ENCODE data around the gene EPOP.
"Not testable (repeated sequence)": the region's sequence is repeated elsewhere in the genome, so short reads cannot be mapped to it uniquely, and the experiment has no call there.

Gene EPOP

DNA sequence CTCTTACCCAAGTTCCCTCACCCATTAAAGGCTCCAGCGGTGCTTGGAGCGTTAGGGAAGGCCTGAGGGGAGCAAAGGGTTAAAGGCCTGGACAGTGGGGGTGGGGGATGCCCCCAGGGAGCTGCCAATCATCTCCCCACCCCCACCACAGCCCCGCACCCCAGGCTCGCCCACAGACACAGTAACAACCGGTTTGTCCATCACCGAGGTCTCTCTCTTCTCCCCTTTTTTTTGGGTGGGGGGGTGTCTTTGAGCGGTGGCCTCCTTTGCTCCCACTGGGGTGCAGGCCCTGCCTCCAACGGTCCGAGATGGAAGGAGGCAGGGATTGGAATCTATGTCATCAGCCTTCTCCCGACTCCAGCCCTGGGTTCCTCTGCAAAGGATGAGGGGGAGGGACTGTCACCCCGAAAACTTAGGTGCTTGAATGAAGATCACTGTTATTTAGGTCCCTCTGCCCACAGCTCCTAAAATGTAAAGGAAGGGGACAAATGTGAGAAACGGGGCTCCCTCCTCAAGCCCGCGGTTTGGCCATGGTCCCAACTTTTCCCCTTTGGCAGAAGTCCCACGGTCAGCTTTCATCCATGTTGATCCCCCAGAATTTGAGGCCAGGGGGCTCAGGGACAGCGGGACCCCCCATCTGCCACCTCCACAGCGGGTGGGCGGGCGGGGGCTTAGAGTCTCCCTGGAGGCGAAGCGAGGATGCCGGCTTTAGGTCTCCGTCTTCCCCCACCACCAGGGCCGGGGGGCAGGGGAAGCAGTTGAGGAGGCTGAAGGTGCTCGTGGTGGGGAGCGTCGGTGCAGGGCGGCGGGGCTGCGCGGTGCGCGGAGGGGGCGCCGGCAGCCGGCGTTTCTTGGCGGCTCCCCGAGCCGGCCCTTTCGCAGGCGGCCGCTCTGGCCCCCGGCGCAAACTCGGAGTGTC, 1.7 kb downstream of the EPOP start:
- no peak for DNase-seq

DNA sequence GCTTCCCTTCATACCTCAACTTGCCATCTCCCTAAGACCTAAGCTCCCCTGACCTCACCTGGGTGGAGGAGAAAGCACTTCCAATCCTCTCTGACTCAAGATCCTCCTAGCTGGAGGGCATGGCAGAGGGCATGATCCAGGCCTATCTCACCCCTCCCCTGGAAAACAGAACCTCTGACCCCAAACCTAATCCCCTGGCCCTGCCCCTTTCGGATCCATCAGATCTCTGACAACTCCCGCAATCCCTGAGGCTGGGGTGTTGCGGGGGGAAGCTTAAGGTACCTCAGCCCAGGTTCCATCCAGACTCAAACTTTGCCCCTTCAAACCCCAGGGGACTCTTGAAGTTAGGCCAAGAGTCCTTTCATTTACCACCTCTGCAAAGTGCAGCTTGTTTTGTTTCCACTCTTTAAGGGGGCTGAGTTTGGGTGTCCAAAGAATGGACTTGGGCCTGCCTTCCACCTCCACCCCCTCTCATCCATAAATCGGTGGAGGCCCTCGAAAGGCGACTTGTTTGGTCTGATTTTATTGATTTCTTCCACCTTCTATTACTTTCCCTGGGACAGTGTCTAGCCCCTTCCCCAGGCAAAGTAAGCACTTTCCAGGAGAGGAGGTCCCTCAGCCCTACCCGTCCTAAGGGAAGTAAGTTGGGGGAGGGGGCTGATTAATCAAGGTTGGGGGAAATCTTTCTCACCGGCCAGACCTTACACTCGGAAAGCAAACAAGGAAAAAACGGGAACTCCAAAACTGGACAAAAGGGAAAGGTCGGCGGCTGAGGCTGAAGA, 2.6 kb downstream of the EPOP start:
- no peak for DNase-seq

DNA sequence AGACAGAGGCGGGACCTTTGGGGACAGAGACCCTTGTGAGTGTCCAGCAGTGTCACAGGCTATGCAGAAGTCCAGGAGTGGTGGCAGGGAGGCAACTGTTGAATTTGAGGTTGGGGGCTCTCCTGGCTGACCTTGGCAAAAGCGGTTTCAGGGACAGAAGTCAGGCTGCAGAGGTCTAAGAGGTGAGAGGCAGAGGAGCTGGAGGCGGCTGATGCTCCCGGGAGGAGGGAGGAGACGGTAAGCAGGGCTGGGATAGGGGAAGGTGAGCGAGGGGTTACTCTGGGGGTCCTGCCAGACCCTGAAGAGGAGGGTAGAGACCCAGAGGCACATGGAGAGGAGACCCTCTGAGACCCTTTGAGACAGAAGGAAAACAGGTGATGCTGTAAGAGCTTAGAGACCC, 5.2 kb downstream of the EPOP start:
- no peak for DNase-seq

DNA sequence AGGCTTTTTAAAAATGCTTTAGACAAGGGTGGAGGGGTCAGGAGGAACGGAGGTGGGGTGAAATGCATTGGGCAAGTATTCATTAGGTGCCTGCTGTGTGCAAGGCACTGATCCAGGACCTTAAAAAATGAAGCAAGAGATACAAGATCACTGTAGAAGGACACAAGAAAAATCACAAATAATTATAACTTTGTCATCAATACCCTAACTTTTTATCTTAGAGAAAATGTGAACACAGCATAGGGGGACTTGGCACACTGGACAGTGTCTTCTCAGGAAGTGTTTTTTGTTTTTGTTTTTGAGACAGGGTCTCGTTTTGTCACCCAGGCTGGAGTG, 7.0 kb downstream of the EPOP start:
- DNase-seq = no peak

DNA sequence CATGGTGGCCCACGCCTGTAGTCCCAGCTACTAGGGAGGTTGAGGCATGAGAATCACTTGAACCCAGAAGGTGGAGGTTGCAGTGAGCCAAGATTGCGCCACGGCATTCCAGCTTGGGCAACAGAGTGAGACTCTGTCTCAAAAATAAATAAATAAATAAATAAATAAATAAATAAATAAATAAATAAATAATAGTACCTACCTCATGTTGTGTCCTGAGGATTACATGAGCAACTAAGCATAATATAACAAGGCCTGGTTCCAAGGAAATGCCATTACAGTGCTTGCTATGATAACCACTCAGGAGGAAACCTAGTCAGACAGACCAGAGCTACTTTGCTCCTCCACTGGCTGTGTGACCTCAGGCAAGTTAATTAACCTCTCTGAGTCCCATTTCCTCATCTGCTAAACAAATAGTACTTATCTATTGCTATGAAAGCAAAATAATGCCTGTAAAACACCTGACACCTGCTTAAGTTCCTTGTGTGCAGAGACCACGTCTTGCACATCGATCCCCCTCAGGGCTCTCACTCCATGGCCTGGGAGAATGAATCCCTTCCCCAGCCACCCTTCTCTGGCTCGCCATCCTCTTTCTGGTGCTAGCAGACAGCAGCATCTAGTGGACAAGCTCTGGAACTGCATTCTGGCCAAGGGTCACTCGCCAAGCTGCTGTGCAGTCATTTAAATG, 7.5 kb downstream of the EPOP start:
- DNase-seq = peak; percentile 60

DNA sequence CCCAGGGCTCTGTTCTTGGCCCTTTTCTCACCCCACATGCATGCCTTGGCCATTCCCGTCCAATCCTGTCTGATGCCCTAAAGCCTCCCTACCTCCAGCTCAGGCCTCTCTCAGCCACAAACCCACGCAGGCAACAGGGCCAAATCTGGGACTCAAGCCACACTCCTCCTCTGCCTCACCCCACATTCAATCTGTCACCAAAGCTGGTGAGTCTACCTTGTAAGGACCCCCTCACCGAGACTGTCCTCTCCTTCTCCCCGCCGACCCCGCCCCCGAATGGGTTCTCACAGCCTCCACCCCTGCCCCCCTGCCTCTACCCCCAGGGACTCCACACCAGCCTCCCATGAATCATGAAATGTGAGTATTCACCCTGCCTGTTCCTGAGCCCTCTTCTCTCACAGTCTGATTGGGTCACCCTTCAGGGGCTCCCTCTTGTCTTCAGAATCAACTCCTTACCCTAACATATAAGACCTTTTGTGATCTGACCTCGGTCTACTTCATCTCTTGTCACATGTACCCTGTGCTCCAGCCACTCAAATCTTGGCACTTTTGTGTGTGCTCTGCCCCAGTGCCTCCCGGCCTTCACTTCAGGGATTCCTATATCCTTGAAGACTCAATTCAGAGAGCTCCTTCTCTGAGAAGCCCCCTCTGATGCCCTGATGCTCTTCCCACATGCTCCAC, 10.7 kb downstream of the EPOP start:
- DNase-seq = no peak

DNA sequence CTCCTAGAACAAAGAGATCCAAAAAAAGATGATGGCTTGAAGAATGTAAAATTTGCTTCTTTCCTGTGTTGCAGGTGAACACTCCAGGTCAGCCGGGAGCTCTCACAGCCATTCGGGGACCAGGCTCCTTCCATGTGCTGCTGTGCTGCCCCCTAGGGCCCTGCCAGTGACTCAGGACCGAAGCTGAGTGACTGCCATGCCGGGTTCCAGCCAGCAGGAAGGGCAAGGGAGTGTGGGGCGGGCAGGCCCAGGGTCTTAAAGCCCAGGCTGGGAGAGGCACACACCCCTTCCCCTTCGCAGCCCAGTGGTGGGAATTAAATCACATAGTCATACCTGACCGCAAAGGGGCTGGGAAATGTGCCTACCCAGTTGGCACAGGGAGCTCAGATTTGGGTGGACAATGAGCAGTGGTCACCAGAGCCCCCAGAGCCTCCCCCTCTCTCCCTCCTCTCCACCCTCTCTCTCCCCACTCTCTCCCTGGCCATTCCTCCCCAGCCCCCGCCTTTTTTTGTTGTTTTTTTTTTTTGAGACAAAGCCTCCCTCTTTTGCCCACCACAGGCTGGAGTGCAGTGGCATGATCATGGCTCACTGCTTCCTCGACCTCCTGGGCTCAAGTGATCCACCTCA, 11.5 kb downstream of the EPOP start:
- DNase-seq = peak; percentile 47

DNA sequence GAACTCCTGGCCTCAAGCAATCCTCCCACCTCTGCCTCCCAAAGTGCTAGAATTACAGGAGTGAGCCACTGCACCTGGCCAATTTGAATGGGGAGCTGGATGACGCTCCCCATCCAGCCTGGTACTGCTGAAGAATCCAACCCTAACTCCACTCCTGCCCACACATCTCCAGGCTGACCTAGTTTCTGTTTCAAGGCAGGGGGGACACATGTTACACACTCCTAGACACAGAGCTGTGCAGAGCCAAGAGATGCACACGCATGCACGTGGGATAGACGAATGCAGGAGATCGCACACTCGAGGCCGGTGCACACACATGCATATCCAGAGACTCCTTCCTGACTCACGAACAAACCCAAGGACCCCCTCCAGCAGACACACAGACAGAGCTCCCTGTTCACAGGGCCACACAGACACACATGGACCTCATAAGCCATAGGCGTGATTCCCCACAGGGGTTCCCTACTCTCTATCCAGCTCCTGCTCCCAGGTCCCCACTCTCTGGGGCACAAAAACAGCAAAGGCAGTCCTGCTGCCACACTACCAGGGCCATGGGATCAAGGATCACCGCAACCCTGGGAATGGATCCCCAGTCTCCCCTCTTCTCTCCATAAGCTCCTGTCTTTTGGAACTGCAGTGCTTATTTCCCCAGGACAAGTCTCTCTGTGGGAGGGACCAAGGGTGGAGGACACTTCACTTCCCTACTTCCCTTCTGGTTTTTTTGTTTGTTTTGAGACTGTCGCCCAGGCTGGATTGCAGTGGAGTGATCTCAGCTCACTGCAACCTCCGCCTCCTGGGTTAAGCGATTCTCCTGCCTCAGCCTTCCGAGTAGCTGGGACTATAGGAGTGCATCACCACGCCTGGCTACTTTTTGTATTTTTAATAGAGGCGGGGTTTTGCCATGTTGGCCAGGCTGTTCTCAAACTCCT, 14.4 kb downstream of the EPOP start:
- DNase-seq = no peak

DNA sequence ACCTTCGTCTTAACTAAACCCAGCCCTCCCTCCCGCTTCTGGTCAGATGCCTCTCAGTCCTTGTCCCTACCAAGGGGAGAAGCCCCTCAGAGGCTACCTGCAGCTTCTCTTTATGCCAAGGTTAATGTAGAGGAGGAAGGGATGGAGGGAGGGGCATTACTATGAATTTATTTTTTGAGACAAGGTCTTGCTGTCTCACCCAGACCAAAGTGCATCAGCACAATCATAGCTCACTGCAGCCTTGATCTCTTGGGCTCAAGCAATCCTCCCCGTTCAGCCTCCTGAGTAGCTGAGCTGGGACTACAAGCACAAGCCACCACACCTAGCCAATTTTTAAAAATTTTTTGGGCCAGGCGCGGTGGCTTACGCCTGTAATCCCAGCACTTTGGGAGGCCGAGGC, 15.3 kb downstream of the EPOP start:
- no peak for DNase-seq

DNA sequence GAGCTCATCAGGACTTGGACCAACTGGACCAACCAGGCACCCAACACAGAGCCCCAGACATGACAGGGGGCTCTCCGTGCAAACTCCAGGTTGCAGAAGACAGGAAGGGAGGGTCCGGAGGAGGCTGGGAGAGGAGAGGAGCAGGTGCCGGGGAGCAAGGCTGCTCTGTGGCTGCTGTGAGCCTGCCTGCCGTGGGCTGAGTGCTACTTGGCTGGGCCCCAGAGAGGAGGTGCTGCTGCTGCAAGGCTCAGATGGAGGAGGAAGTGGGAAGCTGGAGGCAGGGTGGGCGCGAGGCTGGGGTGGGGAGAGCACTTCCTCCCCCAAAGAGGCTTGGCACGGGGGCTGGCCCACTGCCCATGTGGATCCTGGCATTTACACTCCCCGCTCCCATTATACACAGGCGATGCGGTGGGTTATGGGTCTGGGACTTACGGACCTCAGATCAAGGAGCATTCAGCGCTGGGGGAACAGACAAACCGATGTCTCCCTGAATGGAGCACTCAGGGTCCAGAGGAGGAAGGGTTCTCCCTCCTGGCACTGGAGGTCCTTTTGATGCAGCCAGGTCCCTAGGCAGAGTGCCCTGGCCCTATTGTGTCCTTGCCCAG, 15.9 kb downstream of the EPOP start:
- no peak for DNase-seq

DNA sequence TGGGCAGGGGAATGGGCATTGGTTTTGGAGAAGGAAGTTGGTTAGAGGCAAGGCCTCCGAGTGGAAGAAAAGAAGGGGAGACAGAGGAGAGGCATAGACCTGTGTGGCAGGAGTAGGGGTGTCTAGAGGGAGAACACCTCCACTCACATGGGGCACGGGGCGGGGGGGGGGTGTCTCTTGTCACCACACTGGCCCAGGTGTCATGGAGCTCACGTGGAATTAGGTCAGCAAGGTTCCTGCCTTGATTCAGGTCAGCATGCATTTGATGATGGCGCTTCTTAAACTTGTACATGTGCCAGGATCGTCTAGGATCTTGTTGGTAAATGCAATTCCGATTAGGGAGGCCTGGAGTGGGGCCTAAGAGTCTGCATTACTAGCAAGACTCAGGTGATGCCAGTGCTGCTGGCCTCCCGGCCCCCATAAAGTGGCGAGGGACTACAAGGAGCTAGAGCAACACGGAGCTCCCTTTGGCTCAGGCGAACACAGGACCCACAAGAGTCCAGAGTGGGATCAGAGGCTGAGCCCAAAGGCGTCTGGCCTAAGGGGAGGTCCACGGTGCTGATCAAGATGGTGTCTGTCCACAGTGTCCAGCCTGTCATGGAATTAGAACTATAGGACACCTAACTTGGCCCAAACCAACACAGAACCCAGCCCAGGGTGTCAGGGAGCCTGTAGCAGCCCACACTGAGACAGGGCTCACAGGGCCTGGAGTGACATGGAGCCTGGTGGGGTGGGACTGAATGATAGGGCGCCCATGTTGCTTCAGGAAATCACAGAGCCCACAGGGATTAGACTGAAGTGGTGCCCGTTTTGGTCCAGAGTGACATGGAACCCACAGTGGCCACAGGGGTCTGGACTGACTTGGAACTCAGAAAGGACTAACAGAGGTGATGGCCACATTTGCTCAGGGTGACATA, 16.7 kb downstream of the EPOP start:
- no peak for DNase-seq

DNA sequence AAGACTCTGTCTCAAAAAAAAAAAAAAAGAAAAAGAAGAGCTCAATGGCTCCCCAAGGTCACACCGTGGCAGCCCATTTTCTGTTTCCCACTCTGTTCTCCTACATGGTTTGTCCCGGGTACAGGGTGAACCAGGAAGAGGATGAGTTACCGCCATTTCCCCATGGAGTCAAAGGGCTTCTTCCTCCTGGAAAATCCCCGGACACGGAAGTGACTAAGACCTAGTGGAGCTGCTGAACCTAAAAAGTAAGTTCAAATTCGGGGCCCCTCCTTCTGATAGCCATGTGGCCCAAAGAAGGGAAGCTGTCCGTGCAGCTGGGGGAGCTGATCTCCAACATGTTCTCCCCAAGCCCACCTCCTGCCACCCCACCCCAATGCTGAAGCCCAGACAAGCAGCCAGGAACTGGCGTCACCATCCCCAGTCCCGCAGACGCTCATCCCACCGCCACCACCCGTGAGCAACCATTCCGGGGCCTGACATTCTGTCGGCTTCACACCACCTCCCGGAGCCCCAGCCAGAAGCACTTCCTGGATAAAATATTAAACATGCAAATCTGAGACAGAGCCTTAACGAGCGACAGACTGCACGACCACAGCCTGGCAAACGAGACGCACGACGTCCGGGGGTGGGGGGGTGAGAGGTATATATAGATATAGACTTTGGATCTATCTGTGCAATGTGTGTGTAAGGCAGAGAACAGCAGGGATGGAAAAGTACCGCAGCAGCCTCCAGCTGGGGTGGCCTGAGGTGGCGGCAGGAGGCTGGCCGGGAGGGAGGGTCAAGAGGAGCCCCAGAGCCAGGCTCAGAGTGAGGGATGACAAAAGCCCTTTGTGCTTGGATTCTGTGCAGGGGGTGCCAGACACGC, 17.6 kb downstream of the EPOP start:
- no peak for DNase-seq

DNA sequence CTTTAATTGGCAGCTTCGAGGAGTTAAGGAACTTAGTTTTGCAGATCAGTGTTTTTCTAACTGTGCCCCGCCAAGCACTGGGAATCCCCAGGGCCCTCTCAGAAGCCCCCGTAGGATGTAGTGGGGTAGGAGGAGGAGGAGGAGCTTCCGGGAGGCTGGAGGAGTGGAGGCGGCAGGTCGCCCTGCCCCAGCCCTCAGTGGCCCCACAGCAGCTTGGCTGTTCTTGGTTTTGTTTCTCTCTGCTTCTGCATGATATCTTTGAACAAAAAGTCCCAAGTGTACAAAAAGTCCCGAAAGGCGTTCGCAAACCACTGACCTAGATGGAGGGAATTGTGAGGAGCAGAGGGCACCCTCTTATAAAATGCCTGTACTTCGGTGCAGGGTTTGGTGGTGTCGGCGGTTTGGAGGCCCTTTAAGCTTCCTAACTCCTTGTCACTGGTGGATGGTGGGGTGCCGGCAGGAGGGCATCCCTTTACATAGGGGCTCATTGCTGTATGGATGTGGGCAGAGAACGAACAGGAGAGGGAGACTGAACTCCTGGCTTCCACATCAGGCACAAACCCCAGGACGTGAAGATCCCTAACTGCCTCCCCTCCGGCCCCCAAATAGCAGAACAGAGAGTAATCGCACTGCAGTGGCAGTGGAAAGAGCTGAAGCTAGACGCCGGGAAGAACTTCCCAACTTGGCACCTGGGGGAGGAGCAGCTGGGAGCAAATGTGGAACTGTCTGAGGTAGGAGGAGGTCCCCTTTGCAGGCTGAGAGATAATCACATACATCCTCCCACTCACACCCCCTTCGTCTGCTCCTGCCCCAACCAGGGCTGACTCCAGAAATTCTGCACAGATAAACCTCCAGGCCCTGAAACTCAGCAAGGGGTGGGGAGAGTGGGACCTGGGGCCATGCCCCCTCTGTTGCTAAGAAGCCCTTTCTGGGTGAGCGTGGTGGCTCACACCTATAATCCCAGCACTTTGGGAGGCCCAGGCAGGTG, 20.1 kb downstream of the EPOP start:
- no peak for DNase-seq

DNA sequence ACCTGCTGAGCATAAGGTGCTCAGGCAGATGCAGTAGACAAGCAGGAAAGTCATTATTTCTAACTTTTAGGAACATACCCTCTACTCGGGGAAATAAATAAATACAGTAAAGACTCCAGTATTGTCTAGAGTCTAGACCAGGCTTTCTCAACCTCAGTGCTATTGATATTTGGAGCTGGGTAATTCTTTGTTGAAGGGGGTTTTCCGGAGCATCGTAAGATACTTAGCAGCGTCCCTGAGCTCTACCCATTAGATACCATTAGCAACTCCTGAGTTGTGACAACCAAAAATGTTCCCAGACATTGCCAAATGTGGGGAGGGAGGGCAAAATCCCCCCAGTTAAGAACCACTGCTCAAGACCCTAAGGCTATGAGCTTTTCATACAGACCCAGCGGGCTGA, 21.1 kb downstream of the EPOP start:
- DNase-seq = no peak

DNA sequence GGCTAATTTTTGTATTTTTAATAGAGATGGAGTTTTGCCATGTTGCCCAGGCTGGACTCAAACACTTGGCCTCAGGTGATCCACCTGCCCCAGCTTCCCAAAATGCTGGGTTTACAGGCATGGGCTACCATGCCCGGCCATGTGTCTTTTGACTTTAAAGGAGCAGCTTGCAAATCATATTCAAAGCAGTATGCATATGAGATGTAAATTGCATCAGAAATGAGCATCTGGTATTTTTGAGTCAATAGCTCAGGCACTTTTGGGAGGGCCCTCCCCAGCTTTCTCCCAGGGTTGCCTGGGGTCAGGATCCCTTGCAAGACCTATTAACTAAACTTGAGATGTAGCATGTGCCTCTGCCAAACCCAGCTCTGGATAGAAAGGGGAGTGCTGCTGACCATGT, 21.5 kb downstream of the EPOP start:
- DNase-seq = no peak

DNA sequence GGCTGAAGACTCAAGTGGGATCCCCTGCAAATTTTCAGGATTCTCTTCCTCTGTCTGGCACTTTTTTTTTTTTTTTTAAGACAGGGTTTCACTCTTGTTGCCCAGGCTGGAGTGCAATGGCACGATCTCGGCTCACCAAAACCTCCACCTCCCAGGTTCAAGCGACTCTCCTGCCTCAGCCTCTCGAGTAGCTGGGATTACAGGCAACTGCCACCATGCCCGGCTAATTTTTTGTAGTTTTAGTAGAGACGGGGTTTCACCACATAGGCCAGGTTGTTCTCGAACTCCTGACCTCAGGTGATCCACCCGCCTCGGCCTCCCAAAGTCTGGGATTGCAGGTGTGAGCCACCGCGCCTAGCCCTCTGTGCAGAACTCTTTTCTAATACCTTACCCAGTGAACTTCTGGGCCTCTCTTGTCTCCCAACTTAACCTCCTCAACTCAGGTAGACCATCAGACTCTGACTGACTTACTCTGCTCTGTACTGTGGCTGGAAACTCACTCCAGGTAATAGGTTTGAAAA, 24.0 kb downstream of the EPOP start:
- DNase-seq = not testable (repeated sequence)

DNA sequence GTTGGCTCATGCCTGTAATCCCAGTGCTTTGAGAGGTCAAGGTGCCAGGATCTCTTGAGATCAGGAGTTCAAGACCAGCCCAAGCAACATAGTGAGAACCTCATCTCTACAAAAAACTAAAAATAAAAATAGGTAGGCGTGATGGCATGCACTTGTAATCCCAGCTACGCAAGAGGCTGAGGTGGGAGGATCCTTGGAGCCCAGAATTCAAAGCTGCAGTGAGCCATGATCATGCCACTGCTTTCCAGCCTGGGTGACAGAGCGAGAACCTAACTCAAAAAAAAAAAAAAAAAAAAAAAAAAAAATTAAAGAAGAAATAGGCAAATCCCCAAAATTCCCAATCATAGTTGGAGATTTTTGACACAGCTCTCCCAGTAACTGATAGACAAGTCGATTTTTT, 36.8 kb downstream of the EPOP start:
- DNase-seq = no peak

Measured in fibroblast of skin of right biceps (primary cell).